Measurements from ENCODE around the gene CCT8.

DNA sequence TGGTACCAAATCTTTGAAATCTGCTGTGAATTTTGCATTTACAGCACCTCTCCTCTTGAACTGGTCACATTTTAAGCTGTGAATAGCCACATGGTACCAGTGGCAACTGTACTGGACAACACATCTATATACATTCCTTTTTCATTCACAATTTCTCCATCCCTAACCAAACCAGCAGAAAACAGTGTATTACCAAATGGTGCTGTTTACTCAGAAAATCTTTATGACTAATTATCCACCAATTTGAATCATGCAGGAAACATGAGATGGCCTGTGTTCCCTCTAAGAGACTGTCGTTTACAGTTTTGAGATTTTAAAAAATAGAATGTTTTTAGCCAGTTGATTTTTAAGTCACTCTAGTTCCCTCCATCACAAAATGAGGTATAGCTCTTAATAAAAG, 17.6 kb upstream of the CCT8 start:
- TF ChIP-seq EP300 (IDR thresholded peaks at IDR 0.05) (no peak), POLR2AphosphoS5 (IDR thresholded peaks at IDR 0.05) (no peak), POLR2A (IDR thresholded peaks at IDR 0.05) (no peak)
- TF ChIP-seq, protein P1, sequence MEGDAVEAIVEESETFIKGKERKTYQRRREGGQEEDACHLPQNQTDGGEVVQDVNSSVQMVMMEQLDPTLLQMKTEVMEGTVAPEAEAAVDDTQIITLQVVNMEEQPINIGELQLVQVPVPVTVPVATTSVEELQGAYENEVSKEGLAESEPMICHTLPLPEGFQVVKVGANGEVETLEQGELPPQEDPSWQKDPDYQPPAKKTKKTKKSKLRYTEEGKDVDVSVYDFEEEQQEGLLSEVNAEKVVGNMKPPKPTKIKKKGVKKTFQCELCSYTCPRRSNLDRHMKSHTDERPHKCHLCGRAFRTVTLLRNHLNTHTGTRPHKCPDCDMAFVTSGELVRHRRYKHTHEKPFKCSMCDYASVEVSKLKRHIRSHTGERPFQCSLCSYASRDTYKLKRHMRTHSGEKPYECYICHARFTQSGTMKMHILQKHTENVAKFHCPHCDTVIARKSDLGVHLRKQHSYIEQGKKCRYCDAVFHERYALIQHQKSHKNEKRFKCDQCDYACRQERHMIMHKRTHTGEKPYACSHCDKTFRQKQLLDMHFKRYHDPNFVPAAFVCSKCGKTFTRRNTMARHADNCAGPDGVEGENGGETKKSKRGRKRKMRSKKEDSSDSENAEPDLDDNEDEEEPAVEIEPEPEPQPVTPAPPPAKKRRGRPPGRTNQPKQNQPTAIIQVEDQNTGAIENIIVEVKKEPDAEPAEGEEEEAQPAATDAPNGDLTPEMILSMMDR (IDR thresholded peaks at IDR 0.05): no peak

Data from sigmoid colon (tissue), 4 donors.